SK-N-MC (cell line): ENCODE measurements around the gene ADRB1.

ENCODE experiments used
- DNase-seq: peaks from one replicate; pipeline ENCODE4 v3.0.0-alpha.2; 2011; ENCODE audit warnings: low read depth, low spot score
- H3K27ac ChIP-seq: fragments of 200-600 bp; sonication (generic); 2 replicates; pipeline ENCODE4 v1.5.1; 2016; ENCODE audit warnings: mixed run types
- H3K36me3 ChIP-seq: fragments of 200-600 bp; sonication (generic); 2 replicates; pipeline ENCODE4 v1.6.1; 2017; ENCODE audit warnings: antibody characterized with exemption, low read length, mixed read lengths; ENCODE audit not compliant: insufficient read depth
- H3K4me3 ChIP-seq: fragments of 200-600 bp; sonication (generic); 2 replicates; pipeline ENCODE4 v1.5.1; 2016
- H3K9ac ChIP-seq: fragments of 200-600 bp; sonication (generic); 2 replicates; pipeline ENCODE4 v1.8.0; 2017; ENCODE audit warnings: mixed run types, mixed read lengths; ENCODE audit not compliant: insufficient read length
- H3K9me3 ChIP-seq: fragments of 200-600 bp; sonication (generic); 2 replicates; pipeline ENCODE4 v1.6.1; 2017; ENCODE audit warnings: low read depth, mild to moderate bottlenecking, antibody characterized with exemption, low read length, moderate library complexity, mixed read lengths
- EZH2 ChIP-seq: fragments of 200-600 bp; sonication (generic); IDR thresholded peaks from one replicate; pipeline ENCODE4 v1.6.1; 2017; ENCODE audit warnings: antibody characterized with exemption
- FOXP2 ChIP-seq: optimal IDR thresholded peaks from 2 replicates; pipeline ENCODE3; 2011; ENCODE audit warnings: mild to moderate bottlenecking, moderate library complexity; ENCODE audit not compliant: insufficient read depth; ENCODE audit errors: extremely low read length, control extremely low read depth
- POLR2AphosphoS5 ChIP-seq: IDR thresholded peaks from 2 replicates; pipeline ENCODE4 v1.6.1; 2012; ENCODE audit warnings: mild to moderate bottlenecking, low read depth, low read length, borderline replicate concordance

Gene ADRB1

GRCh38 chr10:114083040-114083439, 39.4 kb downstream of the ADRB1 start:
- Histone ChIP-seq H3K9ac (no peak overlapping the region), H3K27ac (no peak overlapping the region), H3K4me3 (no peak overlapping the region), H3K9me3 (no peaks in the 10 kb centered on the region), H3K36me3 (no peaks in the 10 kb centered on the region)
- no peak for DNase-seq
- TF ChIP-seq POLR2AphosphoS5 (no peak), FOXP2 (no peak), EZH2 (no peak)

GRCh38 chr10:114084215-114084614, 40.5 kb downstream of the ADRB1 start:
- no peaks in the 10 kb centered on the region for H3K9me3 ChIP-seq
- H3K27ac ChIP-seq: no peak overlapping the region
- no peak overlapping the region for H3K4me3 ChIP-seq
- H3K36me3 ChIP-seq: no peaks in the 10 kb centered on the region
- no peak overlapping the region for H3K9ac ChIP-seq
- no peak for DNase-seq
- TF ChIP-seq POLR2AphosphoS5 (no peak), EZH2 (no peak), FOXP2 (no peak)

- DNase-seq: no peak
- Histone ChIP-seq H3K4me3 (no peak overlapping the region), H3K9ac (no peak overlapping the region), H3K36me3 (no peaks in the 10 kb centered on the region), H3K9me3 (no peaks in the 10 kb centered on the region), H3K27ac (no peak overlapping the region)
- TF ChIP-seq EZH2: no peak
- TF ChIP-seq FOXP2: no peak
- TF ChIP-seq POLR2AphosphoS5: no peak
Measured at GRCh38 chr10:114087255-114087654, 43.6 kb downstream of the ADRB1 start.

GRCh38 chr10:114087655-114088054, 44.0 kb downstream of the ADRB1 start:
- DNase-seq: no peak
- TF ChIP-seq POLR2AphosphoS5 (no peak), EZH2 (no peak), FOXP2 (no peak)
- Histone ChIP-seq H3K36me3 (no peaks in the 10 kb centered on the region), H3K9ac (no peak overlapping the region), H3K27ac (no peak overlapping the region), H3K9me3 (no peaks in the 10 kb centered on the region), H3K4me3 (no peak overlapping the region)

GRCh38 chr10:114094795-114095194, 51.1 kb downstream of the ADRB1 start:
- no peaks in the 10 kb centered on the region for H3K36me3 ChIP-seq
- H3K27ac ChIP-seq: no peak overlapping the region
- no peaks in the 10 kb centered on the region for H3K9me3 ChIP-seq
- no peak for DNase-seq
- H3K9ac ChIP-seq: no peak overlapping the region
- no peak for TF ChIP-seq EZH2
- TF ChIP-seq FOXP2: no peak
- no peak for TF ChIP-seq POLR2AphosphoS5
- H3K4me3 ChIP-seq: no peak overlapping the region

GRCh38 chr10:114095559-114096337, 52.1 kb downstream of the ADRB1 start:
- no peak for DNase-seq
- Histone ChIP-seq H3K9ac (no peak overlapping the region), H3K9me3 (no peaks in the 10 kb centered on the region), H3K4me3 (peak overlapping the region; percentile 59), H3K36me3 (no peaks in the 10 kb centered on the region), H3K27ac (peak overlapping the region; percentile 79)
- TF ChIP-seq EZH2 (no peak), FOXP2 (no peak), POLR2AphosphoS5 (no peak; the same call in 1 of the 2 replicates)
